Stimulated activated CD8-positive, alpha-beta memory T cell treated with anti-CD3 and anti-CD28 coated beads, Interleukin-4, amount 100 ng/mL, for 4 hours (primary cell): ENCODE data around the gene CD209.
"Not testable (repeated sequence)": the region's sequence is repeated elsewhere in the genome, so short reads cannot be mapped to it uniquely, and the experiment has no call there.

Experiments
- DNase-seq, 2 donors: peaks; one replicate each; pipeline ENCODE4 v3.0.0-alpha.2; 2020; ENCODE audit warnings: low read depth in 2 of 2, low spot score in 1 of 2

CD209 gene

DNA sequence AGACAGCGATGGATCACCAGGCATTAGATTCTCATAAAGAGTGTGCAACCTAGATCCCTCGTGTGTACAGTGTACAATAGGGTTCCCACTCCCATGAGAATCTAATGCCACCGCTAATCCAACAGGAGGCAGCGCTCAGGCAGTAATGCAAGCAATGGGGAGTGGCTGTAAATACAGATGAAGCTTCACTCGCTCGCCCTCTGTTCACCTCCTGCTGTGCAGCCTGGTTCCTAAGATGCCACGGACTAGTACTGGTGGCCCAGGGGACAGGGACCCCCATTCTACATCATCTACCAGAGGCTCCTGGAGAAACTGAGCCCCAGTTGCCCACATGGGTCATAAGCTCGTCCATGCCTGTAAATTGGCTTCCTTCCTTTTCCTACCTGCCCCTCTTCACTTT, 23.7 kb upstream of the CD209 start:
- no peak for DNase-seq

DNA sequence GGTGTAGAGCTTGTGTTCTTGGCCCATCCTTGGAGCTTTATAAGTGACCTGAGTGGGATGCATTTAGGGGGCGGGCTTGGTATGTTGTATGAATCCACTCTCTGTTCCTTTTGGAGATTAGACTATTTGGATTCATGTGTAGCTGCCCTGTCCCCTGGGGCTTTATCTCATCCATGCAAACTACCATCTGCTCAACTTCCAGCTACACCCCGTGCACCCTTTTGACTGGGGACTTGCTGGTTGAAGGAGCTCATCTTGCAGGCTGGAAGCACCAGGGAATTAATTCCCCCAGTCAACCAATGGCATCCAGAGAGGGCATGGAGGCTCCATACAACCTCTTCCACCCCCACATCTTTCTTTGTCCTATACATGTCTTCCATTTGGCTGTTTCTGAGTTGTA, 21.8 kb upstream of the CD209 start:
- DNase-seq = no peak

DNA sequence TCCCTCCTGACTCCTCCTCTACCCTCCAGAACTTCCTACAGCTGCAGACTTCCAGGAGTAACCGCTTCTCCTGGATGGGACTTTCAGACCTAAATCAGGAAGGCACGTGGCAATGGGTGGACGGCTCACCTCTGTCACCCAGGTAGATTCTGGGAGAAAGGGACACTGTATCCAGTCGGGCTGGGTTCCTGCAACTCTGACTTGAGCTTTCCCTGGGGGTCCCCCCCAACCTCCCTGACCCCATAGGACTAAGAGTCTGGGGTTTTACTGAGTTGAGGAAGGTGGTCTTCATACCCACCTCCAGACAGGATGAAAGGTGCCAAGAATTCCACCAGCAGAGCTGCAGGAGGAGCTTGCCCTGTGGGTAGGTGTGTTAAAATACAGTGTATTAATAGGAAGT, 20.2 kb upstream of the CD209 start:
- no peak for DNase-seq

DNA sequence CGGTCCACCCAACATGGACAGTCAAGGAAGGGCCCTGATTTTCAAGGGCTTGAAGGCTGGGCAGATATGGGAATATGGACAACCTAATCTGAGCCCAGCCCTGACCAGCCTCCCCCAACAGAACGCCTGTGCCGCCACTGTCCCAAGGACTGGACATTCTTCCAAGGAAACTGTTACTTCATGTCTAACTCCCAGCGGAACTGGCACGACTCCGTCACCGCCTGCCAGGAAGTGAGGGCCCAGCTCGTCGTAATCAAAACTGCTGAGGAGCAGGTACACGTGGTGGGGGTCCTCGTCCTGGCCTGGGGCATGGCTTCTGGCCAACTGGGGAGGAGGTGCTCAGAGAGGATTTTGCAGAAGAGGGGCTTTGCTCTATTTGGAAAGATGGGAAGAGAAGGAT, 19.2 kb upstream of the CD209 start:
- no peak for DNase-seq

DNA sequence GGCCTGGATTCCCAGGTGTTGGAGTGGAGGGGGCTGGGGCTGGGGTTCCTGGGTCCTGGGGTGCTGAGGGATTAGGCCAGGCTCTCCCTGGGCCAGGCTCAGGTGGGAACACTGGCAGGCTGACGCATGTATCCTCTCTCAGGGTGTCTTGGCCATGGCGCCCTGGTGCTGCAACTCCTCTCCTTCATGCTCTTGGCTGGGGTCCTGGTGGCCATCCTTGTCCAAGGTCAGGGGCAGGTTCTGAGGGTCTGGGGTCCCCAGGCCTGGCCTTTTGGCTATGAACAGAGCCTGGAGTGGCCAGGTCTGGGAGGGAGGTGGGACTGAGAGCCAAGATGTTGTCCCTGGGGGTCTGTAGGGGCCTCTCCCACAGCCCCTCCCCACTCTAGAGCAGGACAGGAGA, 17.7 kb upstream of the CD209 start:
- not testable (repeated sequence) for DNase-seq

DNA sequence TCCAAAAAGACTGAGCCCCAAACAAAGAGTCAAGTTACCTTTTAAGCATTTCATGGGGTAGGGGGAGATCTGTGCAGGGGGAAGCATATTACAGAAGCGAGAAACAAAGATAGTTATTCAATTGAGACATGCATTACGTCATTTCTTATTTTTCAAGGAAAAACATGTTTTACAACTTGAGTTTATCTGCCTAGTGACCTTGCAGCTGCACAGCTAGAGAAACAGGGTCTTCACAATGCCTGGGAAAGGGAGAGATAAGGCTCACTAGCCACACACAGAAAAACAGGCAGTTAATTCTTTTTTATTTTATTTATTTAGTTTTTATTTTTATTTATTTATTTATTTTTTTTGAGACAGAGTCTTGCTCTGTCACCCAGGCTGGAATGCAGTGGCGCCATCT, 16.8 kb upstream of the CD209 start:
- DNase-seq = not testable (repeated sequence)

DNA sequence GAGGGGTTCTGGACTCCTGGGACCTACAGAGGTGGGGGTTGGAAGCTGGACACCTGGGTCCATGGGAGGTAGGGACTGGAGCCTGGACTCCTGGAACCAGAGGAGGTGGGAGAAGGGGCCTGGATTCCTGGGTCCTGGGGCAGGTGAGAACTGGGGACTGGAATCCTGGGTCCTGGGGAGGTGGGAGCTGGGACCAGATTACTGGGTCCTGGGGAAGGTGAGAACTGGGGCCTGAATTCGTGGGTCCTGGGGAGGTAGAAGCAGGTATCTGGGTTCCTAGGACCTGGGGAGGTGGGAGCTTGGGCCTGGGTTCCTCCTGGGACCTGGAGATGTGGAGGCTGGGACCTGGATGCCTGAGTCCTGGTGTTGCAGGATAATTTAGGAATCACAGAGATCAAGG, 16.4 kb upstream of the CD209 start:
- no peak for DNase-seq

DNA sequence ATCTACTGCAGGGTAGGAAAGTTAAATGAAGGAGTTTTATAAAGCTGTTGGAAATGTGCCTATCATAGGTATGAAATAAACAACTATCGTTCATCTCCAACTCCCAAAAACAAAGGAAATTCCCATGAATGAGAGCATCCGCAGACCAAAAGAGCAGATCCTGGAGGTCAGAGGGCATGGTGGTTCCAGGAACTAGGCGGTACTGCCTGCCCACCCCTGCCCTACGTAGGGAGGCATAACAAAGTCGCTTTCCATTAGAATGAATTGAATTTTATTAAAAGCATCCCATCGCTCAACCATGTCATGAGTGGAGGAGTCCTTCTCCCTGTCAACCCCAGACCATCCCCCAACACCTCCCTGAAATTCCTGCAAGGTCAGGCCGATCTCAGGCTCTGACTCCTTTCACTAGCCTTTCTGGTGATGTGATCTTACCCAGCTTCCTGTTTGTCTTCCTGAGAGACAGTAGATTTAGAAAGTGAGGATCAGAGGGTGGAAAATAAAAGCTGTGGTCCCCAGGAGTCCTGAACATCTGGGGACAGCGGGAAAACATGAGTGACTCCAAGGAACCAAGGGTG, 15.5 kb upstream of the CD209 start, which contains the start of gene CLEC4M:
CLEC4M (plus strand) TSS at position 525 of the 575 bp plus-strand sequence; CDS start at position 549, 24 bp downstream.
- DNase-seq = no peak

DNA sequence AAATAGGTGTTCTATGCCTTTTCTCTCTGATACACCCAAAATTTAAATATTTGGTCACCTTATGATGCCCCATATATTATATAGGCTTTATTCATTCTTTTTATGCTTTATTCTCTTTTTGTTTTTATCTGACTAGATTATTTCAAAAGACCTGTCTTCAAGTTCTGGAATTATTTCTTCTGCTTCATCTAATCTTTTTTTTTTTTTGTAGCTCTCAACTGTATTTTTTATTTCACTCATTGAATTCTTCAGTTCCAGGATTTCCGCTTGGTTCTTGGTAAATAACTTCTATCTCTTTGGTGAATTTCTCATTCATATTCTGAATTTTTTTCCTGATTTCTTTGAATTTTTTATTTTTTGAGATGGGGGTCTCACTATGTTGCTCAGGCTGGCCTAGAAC, 11.8 kb upstream of the CD209 start:
- DNase-seq = no peak

DNA sequence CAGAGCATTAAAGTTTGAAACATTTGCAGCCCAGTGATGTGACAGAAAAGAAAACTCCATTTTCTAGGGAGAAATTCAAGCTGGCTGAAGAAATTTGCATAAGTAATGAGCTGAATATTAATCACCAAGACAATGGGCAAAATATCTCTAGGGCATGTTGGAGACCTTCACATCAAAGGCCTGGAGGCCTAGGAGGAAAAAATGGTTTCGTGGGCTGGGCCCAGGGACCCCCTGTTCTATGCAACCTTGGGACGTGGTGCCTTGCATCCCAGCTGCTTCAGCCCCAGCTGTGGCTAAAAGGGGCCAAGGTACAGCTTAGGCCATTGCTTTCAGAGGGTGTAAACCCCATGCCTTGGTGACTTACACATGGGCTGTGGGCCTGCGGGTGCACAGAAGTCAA, 10.0 kb upstream of the CD209 start:
- DNase-seq = no peak

DNA sequence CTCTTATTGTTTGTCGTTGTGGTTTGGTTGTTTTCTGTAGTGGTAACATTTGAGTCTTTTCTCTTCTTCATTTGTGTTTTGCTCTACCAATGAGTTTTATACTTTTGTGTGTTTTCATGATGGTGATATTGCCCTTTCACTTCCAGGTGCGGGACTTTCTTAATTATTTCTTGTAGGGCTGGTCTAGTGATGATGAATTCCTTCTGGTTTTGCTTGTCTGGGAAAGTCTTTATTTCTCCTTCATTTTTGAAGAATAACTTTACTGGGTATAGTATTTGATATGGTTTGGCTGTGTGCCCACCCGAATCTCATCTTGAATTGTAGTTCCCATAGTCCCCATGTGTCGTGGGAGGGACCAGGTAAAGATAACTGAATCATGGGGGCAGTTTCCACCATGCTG, 8.9 kb upstream of the CD209 start:
- no peak for DNase-seq

DNA sequence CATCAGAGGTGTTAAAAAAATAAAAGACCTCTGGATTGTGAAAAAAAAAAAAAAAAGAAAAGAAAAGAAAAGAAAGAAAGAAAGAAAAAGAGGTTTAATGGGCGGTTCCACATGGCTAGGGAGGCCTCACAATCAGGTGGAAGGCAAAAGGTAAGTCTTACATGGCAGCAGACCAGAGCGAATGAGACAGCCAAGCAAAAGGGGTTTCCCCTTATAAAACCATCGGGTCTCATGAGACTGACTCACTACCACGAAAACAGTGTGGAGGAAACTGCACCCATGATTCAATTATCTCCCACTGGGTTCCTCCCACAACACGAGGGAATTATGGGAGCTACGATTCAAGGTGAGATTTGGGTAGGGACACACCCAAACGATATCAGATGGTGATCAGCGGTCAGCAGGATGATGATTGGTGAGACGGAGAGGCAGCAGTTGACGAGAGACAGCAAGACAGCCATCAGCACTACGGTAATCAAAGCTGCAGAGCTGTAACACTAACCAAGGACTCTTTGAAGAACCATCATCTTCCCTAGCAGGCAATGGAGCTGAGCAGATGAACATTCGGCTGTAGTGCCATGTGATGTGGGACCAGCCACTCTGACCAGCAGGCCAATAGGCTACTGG, 3.9 kb upstream of the CD209 start:
- peak in 1 of 2 donors; percentile 7 for DNase-seq

DNA sequence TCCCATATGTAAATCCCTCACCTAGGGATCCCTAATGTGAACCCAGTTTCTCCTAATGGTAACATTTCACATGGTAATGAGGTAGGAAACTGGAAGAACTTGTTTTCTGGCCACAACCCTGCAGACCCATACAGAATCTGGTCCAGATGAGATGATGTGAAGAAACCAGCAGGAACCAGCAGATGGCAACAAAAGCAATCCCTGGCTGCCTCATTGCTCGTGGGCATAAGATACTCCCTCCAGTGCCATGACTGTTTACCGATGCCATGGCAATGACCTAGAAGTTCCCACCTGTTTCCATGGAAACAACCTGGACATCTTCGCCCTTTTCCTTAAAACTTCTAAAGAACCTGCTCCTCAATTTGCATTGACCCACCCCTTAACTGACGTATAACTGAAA, 1.4 kb upstream of the CD209 start:
- no peak for DNase-seq

DNA sequence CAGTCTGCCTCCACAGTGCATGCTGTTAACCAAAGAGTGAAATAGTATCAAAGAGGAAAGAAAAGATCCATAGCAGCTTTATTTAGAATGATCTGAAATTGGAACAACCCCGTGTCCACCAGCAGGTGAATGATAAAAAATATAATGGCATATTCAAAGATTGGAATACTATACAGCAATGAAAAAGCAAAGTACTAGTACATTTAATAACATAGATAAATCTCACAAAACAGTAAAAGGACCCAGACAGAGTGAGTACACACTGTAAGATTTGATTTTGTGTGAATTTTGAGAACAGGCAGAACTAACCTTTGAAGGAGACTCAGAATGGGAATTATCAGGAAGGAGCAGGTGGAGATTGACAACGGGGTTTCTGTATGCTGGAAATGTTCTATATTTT, 837 bp upstream of the CD209 start:
- no peak for DNase-seq

DNA sequence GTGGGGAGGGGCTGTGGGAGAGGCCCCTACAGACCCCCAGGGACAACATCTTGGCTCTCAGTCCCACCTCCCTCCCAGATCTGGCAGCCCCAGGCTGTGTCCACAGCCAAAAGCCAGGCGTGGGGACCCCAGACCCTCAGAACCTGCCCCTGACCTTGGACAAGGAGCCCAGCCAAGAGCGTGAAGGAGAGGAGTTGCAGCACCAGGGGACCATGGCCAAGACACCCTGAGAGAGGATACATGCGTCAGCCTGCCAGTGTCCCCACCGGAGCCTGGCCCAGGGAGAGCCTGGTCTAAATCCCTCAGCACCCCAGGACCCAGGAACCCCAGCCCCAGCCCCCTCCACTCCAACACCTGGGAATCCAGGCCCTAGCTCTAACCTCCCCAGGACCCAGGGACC, 1.0 kb downstream of the CD209 start:
- DNase-seq = not testable (repeated sequence)

DNA sequence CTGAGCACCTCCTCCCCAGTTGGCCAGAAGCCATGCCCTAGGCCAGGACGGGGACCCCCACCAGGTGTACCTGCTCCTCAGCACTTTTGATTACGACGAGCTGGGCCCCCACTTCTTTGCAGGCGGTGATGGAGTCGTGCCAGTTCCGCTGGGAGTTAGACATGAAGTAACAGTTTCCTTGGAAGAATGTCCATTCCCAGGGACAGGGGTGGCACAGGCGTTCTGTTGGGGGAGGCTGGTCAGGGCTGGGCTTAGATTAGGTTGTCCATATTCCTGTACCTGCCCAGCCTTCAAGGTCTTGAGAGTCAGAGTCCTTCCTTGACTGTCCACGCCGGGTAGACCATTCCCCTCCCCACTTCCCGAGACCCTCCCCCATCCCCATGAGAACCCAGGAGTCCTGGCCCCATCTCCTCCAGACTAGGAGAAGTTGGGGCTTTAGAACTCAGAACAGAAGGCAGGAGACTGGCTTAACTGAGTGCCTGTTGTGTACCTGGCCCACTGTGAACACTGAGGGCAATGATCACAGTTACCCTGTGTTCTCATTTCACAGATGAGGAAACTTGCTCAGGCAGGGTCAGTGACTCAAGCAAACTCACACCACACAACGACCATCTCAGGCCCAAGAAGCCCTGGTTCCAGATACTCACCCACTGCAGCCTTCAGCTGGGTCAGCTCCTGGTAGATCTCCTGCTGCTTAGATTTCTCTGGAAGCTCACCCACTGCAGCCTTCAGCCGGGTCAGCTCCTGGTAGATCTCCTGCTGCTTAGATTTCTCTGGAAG, 2.3 kb downstream of the CD209 start:
- DNase-seq = no peak

DNA sequence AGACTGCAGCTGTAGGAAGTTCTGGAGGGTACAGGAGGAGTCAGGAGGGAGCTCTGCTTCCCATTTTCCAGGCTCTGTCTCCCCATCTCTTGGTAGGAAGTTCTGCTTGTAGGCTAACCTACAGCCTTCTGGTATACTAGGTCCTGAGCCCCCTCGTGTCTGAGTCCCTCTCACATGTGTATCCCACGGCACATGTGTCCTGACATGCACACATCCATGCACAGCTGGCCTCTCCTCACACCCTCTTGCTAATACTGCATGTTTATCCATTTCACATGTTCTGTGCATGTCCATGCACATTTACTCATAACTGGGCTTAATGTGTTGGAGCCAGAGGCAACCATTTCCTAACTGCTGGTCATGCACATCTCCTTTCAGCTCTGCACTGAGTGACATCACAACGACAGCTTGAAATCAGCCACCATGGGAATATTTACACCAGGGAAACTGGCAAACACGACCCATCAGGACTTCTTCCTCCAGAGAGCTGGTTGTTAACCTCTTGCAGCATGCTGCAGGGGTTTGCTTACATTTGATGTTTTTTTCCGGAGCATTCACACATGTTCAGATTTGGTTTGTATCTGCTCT, 3.0 kb downstream of the CD209 start:
- DNase-seq = no peak

DNA sequence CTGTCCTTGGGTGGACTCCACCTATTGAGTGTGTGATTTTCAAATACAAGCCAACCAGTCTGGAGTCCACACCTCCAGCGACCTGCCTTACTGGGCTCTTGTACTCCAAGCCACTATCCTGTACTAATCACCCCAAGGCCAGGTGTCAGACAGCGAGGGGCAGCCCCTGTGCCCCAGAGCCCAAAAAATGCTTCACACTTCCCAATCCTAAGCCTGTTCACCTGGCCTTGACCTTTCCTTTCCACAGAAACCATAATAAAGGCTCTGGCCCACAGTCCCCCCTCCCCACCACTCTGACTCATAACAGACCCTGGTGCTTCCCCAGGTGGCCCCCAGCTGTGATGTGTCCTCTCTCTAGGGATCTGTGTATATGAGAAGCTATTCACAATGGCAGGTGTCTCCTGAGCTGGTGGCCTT, 3.9 kb downstream of the CD209 start:
- DNase-seq = no peak

DNA sequence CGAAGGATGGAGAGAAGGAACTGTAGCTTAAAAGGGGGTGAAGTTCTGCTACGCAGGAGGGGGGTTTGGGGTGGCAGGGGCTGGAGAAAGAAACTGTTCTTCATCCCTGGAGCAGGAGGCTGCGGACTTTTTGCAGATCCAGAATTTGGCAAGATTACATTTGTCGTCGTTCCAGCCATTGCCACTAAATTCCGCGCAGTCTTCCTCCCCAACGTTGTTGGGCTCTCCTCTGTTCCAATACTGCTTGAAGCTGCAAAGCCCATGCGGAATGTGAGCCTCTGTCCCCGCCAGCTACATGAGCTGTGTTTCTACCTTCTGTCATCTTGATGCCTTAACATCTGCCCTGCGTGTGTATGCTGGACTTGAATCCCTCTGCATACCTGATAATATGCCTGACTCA, 4.3 kb downstream of the CD209 start:
- DNase-seq = no peak

DNA sequence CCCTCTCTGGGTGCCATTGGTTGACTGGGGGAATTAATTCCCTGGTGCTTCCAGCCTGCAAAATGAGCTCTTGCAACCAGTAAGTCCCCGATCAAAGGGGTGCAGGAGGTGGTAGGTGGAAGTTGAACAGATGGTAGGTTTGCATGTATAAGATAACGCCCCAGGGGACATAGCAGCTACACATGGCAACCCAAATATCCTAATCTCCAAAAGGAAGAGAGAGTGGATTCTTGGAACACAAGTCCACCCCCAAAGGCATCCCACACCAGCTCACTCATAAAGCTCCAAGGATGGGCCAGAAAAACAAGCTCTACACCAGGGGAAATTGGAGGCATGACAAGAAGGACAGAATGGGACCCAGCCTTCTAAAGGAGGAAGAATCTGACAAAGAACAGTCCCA, 4.8 kb downstream of the CD209 start:
- DNase-seq = no peak

DNA sequence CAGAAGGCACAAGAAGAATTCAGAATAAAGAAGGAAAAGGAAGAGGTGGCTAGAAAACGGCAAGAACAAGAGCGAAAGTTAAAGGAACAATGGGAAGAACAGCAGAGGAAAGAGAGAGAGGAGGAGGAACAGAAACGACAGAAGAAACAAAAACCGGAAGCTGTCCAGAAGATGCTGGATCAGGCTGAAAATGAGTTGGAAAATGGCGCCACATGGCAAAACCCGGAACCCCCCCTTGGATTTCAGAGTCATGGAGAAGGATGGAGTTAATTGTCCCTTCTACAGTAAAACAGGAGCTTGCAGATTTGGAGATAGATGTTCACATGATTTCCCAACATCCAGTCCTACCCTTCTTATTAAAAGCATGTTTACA, 6.7 kb downstream of the CD209 start:
- no peak for DNase-seq
